HepG2 (cell line): ENCODE measurements around the gene ACD. TPM values are rescaled to one million over a fixed set of nuclear protein-coding genes. Genes with fewer than 3 reads are reported as not detected.
A peak's percentile ranks its signal among the peaks of the same experiment; 100 is the strongest.

Experiments
- ATAC-seq: fragments of 200-7000 bp; cut with Tn5 transposase; 3 replicates; pipeline ENCODE4 v1.9.1; 2020; ENCODE audit warnings: mild to moderate bottlenecking, moderate library complexity
- BruUV-seq: library from RNA; stranded (reverse); fragments of 400-500 nt; replicated peaks from 2 replicates; lab custom pipeline; 2021; lab: Mats Ljungman, UMichigan
- CTCF ChIA-PET: fragments of 300-600 bp; formaldehyde crosslinking; extraction: SDS; loops from one replicate; lab custom pipeline; 2021; ENCODE audit warnings: low total read pairs, inconsistent platforms, low intra/inter-chr PET ratio; lab: Yijun Ruan, JAX
- POLR2A ChIA-PET: fragments of 350-600 bp; sonication (Branson Sonifier 250); formaldehyde crosslinking; loops from one replicate; lab custom pipeline; 2020; ENCODE audit warnings: antibody characterized with exemption, inconsistent platforms; lab: Yijun Ruan, JAX
- DNase-seq: peaks from one replicate; pipeline ENCODE4 v3.0.0-alpha.2; 2015; ENCODE audit warnings: low spot score
- FAIRE-seq: peaks from 3 replicates; lab custom pipeline; 2011; peaks lifted over from hg19 to GRCh38; lab: Jason Lieb, UNC
- H2AFZ ChIP-seq: one replicate; pipeline ENCODE4 v1.6.1; 2011; ENCODE audit warnings: low read length, inconsistent platforms
- H3K27ac ChIP-seq: fragments of 300-600 bp; 3 replicates; pipeline ENCODE4 v1.8.0; 2011; ENCODE audit warnings: mixed run types, mild to moderate bottlenecking, mixed read lengths, low read length, inconsistent platforms; ENCODE audit not compliant: insufficient read depth; ENCODE audit errors: extremely low read length
- H3K27me3 ChIP-seq, 2 experiments: fragments of 200-600 bp in 1 of 2; 2 replicates in 1 of 2; 3 replicates in 1 of 2; pipeline versions ENCODE4 v1.6.0 to v1.8.0; 2011; ENCODE audit warnings: low read length in 2 of 2, mild to moderate bottlenecking in 2 of 2, moderate library complexity in 2 of 2, inconsistent platforms in 1 of 2; ENCODE audit not compliant: insufficient read depth in 2 of 2, control insufficient read depth in 1 of 2
- H3K36me3 ChIP-seq, 2 experiments: fragments of 200-600 bp in 1 of 2; replicated peaks in 1 of 2; 2 replicates in 1 of 2; 3 replicates in 1 of 2; pipeline versions ENCODE4 v1.5.1 to v1.8.0; 2011; ENCODE audit warnings: low read length in 2 of 2, inconsistent platforms in 1 of 2; ENCODE audit not compliant: insufficient read depth in 2 of 2, control insufficient read depth in 1 of 2
- H3K4me1 ChIP-seq: 2 replicates; pipeline ENCODE4 v1.5.1; 2012; ENCODE audit warnings: low read length, inconsistent platforms; ENCODE audit not compliant: insufficient read depth
- H3K4me2 ChIP-seq: 2 replicates; pipeline ENCODE4 v1.6.0; 2011; ENCODE audit warnings: low read depth, low read length, inconsistent platforms
- H3K4me3 ChIP-seq, 3 experiments: fragments of 200-600 bp in 1 of 3; sonication (generic), shearing (Covaris generic) in 1 of 3; replicated peaks in 1 of 3; 2 replicates each; pipeline ENCODE4 v1.5.1; 2011 to 2016; ENCODE audit warnings: low read length in 3 of 3, inconsistent platforms in 2 of 3, low read depth in 2 of 3, mild to moderate bottlenecking in 2 of 3, control low read depth in 1 of 3, mixed read lengths in 1 of 3; ENCODE audit not compliant: insufficient read depth in 1 of 3
- H3K79me2 ChIP-seq: one replicate; pipeline ENCODE4 v1.6.1; 2011; ENCODE audit warnings: low read length, inconsistent platforms; ENCODE audit not compliant: insufficient read depth
- H3K9ac ChIP-seq: 2 replicates; pipeline ENCODE4 v1.6.0; 2011; ENCODE audit warnings: mild to moderate bottlenecking, low read depth, low read length, inconsistent platforms; ENCODE audit not compliant: insufficient read depth
- H3K9me3 ChIP-seq: 2 replicates; pipeline ENCODE4 v1.5.1; 2012; ENCODE audit warnings: mild to moderate bottlenecking, low read length
- H4K20me1 ChIP-seq: 2 replicates; pipeline ENCODE4 v1.6.0; 2011; ENCODE audit warnings: inconsistent platforms, mild to moderate bottlenecking, low read length, moderate library complexity; ENCODE audit not compliant: insufficient read depth
- CEBPB ChIP-seq: IDR thresholded peaks from 2 replicates; pipeline ENCODE4 v1.6.1; 2011; ENCODE audit warnings: low read depth, low read length, improper control_type of control experiment, borderline replicate concordance
- CEBPG ChIP-seq: IDR thresholded peaks from 2 replicates; pipeline ENCODE4 v1.6.1; 2016
- HNF4A ChIP-seq: sonication (generic); formaldehyde crosslinking; IDR thresholded peaks from 2 replicates; pipeline ENCODE4 v1.4.0; 2020; ENCODE audit warnings: missing genetic modification reagents
- KLF16 ChIP-seq, 2 experiments: sonication (generic) in 1 of 2; formaldehyde crosslinking in 1 of 2; IDR thresholded peaks; 2 replicates each; pipeline versions ENCODE4 v1.6.1 to v1.8.0; 2016 to 2023; ENCODE audit warnings: missing genetic modification reagents in 2 of 2, missing compliant biosample characterization in 1 of 2
- NFYB ChIP-seq: sonication (generic); formaldehyde crosslinking; IDR thresholded peaks from 2 replicates; pipeline ENCODE4 v1.4.0; 2020; ENCODE audit warnings: missing genetic modification reagents
- NR2F6 ChIP-seq, 2 experiments: IDR thresholded peaks; 2 replicates each; pipeline ENCODE4 v1.6.1; 2016; ENCODE audit warnings: antibody characterized with exemption in 1 of 2, mild to moderate bottlenecking in 1 of 2
- ZNF30 ChIP-seq: sonication (generic); formaldehyde crosslinking; IDR thresholded peaks from 2 replicates; pipeline ENCODE4 v1.5.0; 2020; ENCODE audit warnings: mild to moderate bottlenecking, missing genetic modification reagents
- ZNF563 ChIP-seq: sonication (generic); formaldehyde crosslinking; IDR thresholded peaks from 2 replicates; pipeline ENCODE4 v1.8.0; 2022; ENCODE audit warnings: mild to moderate bottlenecking, moderate library complexity, missing genetic modification reagents
- ZNF724P ChIP-seq: sonication (generic); formaldehyde crosslinking; IDR thresholded peaks from 2 replicates; pipeline ENCODE4 v1.8.0; 2022; ENCODE audit warnings: missing genetic modification reagents, borderline replicate concordance
- WGBS: methylation state at CpG from one replicate; pipeline ENCODE4 v1.1.6; 2017; ENCODE audit warnings: low lambda C conversion rate; 5-methylcytosine and 5-hydroxymethylcytosine counted together
- in situ Hi-C: cut with HindIII; loops from 2 replicates; pipeline ENCODE4 v1.10.0; 2017; ENCODE audit warnings: low pct_unique_long_range_greater_than_20kb; ENCODE audit not compliant: extremely low pct_ligation_motif_present
- intact Hi-C: fragments of 100-400 bp; cut with micrococcal nuclease; formaldehyde crosslinking; loops from one replicate; pipeline ENCODE4 v1.10.0; 2022; ENCODE audit not compliant: unreplicated experiment
- polyA plus RNA-seq, 8 experiments: library from polyadenylated mRNA; depleted of rRNA in 3 of 8; stranded (reverse) in 7 of 8; unstranded in 1 of 8; fragments of >200 nt; fragmentation: Illumina TruSeq in 4 of 8; extraction: Trizol in 4 of 8; gene quantifications; 2 replicates each; pipeline versions ENCODE4 v1.2.1 to v1.2.3, GENCODE V29; 2011 to 2016; ENCODE audit warnings: low read depth in 4 of 8, missing spikeins in 1 of 8, mixed read lengths in 1 of 8; ENCODE audit not compliant: insufficient read depth in 1 of 8
- total RNA-seq, 5 experiments: library from RNA; depleted of rRNA; stranded (reverse); fragments of >200 nt; fragmentation: Illumina TruSeq; extraction: Trizol; gene quantifications; 2 replicates each; pipeline ENCODE4 v1.2.3, GENCODE V29; 2016; ENCODE audit warnings: low read depth in 1 of 5
- TF ChIP-seq, protein P1 (sequence below): sonication (generic); formaldehyde crosslinking; IDR thresholded peaks from 2 replicates; pipeline ENCODE4 v1.4.0; 2020; ENCODE audit warnings: missing genetic modification reagents, mild to moderate bottlenecking, borderline replicate concordance
- TF ChIP-seq, protein P2 (sequence below): sonication (generic); formaldehyde crosslinking; IDR thresholded peaks from 2 replicates; pipeline ENCODE4 v1.5.0; 2020; ENCODE audit warnings: mild to moderate bottlenecking, missing genetic modification reagents

Gene ACD
- total and polyA plus RNA-seq, 2 of the 13 experiments (the other 11 are each of a cell fraction or from before 2014, with no cell fraction given) = 32.6 to 38.3 TPM

DNA sequence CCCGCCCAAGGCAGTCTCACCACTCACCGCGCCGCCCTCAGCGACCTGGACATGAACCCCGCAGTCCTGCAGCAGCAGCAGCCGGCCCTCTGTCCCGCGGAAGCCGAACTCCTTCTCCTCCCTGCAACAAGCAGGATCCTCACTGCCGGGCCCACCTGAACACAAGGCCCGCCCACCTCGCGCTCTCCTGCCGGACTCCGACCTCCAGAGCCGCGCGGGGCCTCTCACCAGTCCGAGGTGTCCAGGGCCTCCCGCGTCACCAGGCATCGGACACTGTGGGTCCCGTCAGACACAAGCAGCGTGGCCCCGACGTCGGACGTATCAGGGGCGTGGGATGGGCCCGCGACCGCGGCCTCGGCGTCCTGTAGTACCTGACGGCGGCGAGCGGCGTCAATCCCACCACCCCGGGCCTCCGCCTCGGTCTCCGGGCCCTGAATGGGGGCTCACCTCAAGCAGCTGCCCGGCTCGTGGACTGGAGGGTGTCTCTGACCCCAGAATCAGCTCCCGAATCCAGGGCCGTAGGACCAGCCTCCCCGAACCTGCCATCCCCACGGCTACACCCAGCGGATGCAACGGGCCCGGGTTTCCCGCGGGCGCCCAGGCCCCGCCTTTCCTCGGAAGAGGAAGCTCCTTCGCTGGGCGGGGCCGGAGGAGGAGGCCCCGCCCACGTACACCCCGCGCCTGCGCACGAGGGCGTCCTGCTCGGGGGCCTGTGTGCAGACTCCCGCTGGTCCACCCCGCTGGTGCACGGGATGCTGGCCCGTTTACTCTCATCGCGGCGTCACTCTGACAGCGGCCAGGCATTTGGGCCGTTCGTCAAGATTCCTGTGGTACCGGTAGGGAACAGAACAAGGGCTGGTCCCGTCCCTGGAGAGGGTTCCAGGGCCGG is at the start of gene ACD (continued):
- TF ChIP-seq ZNF724P (peak; percentile 27; the same call in 1 of the 2 replicates), NFYB (no peak; the same call in 1 of the 2 replicates)

DNA sequence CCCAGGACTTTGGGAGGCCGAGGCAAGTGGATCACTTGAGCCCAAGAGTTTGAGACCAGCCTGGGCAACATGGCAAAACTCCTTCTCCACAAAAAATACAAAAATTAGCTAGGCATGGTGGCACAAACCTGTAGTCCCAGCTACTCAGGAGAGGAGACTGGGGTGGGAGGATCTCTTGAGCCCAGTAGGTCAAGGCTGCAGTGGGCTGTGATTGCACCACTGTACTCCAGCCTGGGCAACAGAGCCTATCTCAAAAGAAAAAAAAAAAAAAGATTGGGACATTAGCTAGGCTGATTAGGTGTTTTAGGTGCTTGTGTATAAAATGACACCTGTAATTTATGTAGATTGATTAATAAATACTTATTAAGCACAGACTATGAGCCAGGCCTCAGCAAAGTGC is 49.0 kb upstream of the ACD start:
- Histone ChIP-seq H4K20me1 (no peaks in the 10 kb centered on the region), H3K79me2 (peaks cover 30% of the 10 kb centered on the region), H3K4me3 (no peak overlapping the region), H3K27me3 (no peaks in the 10 kb centered on the region), H2AFZ (no peak overlapping the region), H3K27ac (no peak overlapping the region), H3K9me3 (no peaks in the 10 kb centered on the region), H3K4me2 (no peak overlapping the region), H3K36me3 (peaks cover 0 to 2% of the 10 kb centered on the region in 2 experiments; a peak in 2 of 5 replicates), H3K9ac (no peak overlapping the region), H3K4me1 (peaks cover 16% of the 10 kb centered on the region; the same call in 1 of the 2 replicates)
- intact Hi-C loops (no loop called here), in situ Hi-C loops (no loop called here)
- FAIRE-seq = peak; percentile 77
- BruUV-seq = no TSS peak
- WGBS = 95% methylated on average over 1 of the region's 1 CpG
- POLR2A ChIA-PET = interaction anchor here (0.7 to 1.1 kb wide), 3 partner anchors 10 to 375 kb away, joined by 3 read pairs; partner anchors contain the start of gene NUTF2
- DNase-seq = no peak
- ATAC-seq = peak; percentile 87
- peak; percentile 31; the same call in 1 of the 2 replicates for TF ChIP-seq HNF4A (CRISPR knock-in tag)
- peak; percentile 78 for TF ChIP-seq CEBPB
- TF ChIP-seq, protein P1, sequence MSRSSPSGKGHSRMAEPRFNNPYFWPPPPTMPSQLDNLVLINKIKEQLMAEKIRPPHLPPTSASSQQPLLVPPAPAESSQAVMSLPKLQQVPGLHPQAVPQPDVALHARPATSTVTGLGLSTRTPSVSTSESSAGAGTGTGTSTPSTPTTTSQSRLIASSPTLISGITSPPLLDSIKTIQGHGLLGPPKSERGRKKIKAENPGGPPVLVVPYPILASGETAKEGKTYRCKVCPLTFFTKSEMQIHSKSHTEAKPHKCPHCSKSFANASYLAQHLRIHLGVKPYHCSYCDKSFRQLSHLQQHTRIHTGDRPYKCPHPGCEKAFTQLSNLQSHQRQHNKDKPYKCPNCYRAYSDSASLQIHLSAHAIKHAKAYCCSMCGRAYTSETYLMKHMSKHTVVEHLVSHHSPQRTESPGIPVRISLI (CRISPR knock-in tag) = peak; percentile 49; the same call in 1 of the 2 replicates
- peak; percentile 27; the same call in 1 of the 2 replicates for TF ChIP-seq NR2F6 (IDR thresholded peaks at IDR 0.05)
- no peak for TF ChIP-seq NR2F6 (CRISPR knock-in tag; IDR thresholded peaks at IDR 0.05)
- TF ChIP-seq, protein P2, sequence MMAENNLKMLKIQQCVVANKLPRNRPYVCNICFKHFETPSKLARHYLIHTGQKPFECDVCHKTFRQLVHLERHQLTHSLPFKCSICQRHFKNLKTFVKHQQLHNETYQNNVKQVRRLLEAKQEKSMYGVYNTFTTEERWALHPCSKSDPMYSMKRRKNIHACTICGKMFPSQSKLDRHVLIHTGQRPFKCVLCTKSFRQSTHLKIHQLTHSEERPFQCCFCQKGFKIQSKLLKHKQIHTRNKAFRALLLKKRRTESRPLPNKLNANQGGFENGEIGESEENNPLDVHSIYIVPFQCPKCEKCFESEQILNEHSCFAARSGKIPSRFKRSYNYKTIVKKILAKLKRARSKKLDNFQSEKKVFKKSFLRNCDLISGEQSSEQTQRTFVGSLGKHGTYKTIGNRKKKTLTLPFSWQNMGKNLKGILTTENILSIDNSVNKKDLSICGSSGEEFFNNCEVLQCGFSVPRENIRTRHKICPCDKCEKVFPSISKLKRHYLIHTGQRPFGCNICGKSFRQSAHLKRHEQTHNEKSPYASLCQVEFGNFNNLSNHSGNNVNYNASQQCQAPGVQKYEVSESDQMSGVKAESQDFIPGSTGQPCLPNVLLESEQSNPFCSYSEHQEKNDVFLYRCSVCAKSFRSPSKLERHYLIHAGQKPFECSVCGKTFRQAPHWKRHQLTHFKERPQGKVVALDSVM (CRISPR knock-in tag) = peak; percentile 50; the same call in 1 of the 2 replicates
- TF ChIP-seq KLF16 (CRISPR knock-in tag; IDR thresholded peaks at IDR 0.05) = 0 out of 4 replicates have a peak, but pooled peaks of 1 of the 2 experiments have one; percentile 21
- TF ChIP-seq CEBPG (CRISPR knock-in tag) = peak; percentile 37; the same call in 1 of the 2 replicates
- TF ChIP-seq ZNF563 = no peak
- no peak for TF ChIP-seq ZNF30 (CRISPR knock-in tag)
- CTCF ChIA-PET = no interaction called here
